ENCODE data around the gene SLC35B2.
A peak's percentile ranks its signal among the peaks of the same experiment; 100 is the strongest.

SLC35B2 gene

DNA sequence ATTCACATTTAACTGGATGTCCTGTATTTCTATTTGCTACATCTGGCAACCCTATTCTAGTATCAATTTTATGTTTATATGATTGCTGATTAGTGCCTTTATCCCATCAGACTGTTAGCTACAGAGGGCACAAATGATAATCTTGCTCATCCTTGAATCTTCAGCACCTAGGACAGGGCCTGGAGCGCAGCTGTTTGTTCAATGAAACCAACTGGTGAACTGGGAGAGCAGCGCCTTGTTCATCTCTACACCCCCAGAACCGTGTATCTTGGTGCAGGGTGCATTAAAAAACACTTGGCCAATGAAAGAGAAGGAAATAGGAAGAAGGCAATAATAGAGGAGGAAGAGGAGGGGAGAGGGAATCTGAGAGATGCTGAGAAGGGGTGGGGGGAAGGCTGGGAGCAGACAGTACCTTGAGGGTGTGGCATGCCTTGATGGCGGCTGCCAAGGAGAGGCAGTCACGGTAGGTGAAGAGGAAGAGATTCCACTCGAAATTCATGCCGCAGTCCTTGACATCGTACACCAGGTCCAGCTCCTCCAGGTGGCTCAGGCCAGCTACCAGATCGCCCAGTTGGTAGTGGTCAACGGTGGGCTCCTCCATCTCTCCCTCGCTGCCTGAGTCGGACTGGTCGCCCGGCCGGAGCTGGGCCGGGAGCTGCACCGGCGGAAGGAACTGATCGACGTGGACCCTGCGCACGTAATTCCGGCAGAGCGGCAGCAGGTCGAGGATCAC is 28.4 kb upstream of the SLC35B2 start:
- no peak for DNase-seq

GRCh38 chr6:44284867-44285266 is 27.5 kb upstream of the SLC35B2 start:
- DNase-seq, result no peak

DNA sequence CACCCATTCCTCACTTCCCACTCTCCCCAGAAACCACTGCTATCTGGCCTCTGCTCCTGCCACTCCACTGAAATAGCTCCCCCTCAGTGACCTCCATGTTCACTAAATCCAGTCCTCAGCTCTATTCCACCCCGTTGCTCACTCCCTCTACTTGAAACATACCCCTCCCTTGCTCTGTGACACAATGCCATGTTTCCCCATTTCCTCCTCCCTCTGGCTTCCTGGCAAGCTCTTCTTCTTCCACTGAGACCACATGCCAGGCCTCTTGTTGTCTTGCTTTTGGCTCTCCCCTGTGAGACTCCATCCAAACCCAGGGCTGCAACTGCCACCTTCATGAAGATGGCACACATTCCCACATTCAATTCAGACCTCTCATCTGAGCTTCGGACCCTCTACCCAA is 26.8 kb upstream of the SLC35B2 start:
- DNase-seq, result no peak

DNA sequence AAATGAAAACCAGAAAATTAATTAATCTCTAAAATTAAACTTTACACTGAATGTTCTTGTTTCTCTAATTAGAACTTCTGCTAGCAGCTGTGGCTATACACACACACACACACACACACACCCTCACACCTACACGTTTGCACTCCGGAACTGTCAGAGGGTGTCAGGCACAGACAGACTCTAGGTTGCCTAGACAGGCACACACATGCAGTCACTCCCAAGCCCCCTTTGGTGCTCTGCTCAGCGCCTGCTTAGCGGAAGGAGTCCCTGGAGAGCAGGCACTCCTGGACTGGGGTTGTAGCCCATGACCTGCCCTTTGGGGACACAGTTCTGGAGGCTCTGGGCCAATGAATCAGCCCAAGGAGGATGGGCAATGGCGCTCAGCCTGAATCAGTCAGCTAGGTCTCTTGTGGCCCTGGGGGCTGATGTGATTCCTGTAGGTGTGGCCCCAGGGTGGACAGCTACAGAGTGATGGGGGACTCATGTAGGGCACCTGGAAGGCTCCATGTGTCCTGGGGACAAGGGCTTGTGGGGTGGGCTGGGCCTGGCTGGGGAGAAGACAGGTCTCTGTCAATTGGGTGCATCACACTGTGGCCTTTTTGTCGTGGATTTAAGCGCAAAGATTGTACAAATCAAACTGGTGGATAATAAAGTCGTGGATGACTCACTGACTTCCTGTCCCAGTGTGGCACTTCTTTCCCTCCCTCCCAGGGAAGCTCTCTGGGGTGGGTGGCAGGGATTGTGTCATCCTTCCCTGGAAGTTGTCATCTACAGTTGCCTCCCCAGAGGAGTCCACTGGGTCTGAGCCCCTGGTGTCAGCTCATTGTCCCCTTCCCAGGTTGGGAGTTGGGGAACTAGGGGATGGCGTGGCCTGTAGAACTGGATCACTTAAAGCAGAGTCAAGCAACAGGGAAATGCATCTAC is 21.7 kb upstream of the SLC35B2 start:
- DNase-seq, result no peak

DNA sequence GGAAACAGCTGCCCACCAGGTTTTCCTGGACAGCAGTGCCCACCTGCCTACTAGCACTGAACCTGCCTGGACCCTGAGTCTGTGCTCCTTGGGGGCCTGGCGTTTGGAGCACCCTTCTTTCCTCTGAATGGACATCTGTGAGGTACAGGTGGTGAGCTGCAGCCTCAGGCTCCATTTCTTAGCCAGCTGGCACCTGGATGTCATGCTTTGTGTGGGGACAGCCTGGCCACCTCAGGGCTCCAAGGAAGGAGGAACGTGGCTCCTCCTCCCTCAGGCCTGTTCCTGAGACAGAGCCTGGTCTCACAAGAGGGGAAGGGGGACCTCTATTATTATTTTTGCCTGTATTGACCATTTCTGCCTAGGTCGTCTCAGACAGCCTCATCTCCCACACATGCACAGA is 21.0 kb upstream of the SLC35B2 start:
- no peak for DNase-seq

GRCh38 chr6:44277763-44278162 is 20.4 kb upstream of the SLC35B2 start:
- DNase-seq, result no peak

DNA sequence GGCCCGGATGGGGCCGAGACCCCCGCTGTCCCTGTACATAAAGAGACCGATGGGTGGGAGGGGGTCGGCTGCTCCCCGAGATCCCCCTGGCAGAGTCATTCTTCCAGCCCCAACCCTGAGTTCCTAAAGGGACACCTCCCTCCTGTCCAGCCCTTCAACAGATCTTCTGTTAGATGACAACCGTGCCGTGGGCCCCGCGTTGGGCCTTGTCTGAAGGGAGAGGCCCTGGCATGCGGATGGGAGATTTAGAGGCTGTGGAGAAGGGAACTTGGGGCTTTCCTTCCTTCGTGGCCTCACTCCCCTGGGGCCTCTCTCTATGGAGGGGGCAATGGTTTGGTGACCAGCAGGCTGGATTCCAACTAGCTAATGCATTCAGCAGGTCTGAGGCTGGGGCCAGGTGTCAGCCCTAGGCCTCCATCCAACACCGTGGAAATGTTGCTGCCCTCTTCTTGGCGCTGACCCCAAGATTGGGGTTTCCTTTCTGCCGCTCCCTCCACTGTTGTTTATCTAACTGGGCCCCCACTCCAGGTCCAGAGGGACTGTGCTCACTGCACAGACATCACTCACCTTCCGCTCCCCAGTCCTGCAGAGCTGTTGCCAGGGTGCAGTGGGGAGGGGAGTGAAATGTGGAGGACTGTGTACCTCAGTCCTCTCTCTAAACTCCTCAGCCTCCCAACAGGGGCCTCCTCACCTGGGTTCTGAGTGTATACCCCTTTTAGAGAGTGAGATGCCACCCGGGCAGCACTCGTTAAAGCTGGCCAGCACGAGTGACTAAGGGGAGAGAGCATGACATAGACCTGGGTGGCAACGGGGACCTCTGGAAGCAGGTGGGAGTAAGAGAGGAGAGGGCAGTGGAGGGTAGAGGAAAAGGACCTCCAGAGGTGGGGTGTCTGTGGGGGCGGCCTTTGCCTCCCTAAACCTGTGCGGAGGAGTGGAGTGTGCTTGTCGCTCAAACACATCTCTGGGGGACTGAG is 19.6 kb upstream of the SLC35B2 start:
- no peak for DNase-seq

- peak; percentile 67 for DNase-seq
Measured at GRCh38 chr6:44275749-44276648, 18.7 kb upstream of the SLC35B2 start.

DNA sequence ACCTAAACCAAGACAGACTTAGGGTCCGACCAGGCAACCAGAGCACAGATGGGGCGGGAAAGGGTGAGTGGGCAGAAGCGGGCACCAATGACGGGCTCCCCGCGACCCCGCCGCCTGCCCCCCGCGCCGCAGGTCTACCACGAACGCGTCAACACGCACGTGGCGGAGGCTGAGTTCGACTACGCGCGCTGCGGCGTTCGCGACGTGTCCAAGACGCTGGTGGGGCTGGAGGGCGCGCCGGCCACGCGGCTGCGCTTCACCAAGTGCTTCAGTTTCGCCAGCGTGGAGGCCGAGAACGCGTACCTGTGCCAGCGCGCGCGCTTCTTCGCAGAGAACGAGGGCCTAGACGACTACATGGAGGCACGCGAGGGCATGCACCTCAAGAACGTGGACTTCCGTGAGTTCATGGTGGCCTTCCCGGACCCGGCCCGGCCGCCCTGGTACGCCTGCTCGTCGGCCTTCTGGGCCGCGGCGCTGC is 18.0 kb upstream of the SLC35B2 start:
- DNase-seq, result peak; percentile 58

DNA sequence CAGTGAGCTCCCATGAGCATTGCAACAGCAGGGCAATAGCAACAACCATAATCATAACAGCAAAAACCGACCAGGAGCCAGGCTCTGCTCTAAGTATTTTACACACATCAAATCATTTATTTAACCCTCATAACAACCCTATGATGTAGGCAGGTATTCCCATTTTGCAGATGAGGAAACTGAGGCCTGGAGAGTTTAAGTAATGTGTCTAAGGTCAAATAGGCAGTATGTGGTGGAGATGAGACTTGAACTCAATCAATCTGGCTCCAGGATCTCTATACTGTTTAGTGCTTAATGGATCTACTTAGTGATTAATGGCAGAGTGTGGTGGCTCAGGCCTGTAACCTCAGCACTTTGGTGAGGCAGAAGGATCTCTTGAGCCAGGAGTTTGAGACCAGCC is 16.3 kb upstream of the SLC35B2 start:
- no peak for DNase-seq

DNA sequence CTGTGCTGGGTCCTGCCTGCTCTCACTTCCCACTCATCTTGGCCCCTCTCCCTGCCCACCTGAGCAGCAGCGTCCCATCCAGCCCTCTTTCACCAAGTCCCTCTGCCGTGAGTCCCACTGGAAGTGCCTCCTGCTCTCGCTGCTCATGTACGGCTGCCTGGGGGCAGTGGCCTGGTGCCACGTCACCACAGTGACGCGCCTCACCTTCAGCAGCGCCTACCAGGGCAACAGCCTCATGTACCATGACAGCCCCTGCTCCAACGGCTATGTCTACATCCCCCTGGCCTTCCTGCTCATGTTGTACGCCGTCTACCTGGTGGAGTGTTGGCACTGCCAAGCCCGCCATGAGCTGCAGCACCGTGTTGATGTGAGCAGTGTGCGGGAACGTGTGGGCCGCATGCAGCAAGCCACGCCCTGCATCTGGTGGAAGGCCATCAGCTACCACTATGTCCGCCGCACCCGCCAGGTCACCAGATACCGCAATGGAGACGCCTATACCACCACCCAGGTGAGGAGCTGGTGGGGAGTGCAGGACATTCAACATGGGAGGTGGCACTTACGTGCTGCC is 15.8 kb upstream of the SLC35B2 start:
- DNase-seq, result no peak

GRCh38 chr6:44272529-44272928 is 15.2 kb upstream of the SLC35B2 start:
- DNase-seq, result no peak

GRCh38 chr6:44271914-44272313 is 14.6 kb upstream of the SLC35B2 start:
- no peak for DNase-seq

DNA sequence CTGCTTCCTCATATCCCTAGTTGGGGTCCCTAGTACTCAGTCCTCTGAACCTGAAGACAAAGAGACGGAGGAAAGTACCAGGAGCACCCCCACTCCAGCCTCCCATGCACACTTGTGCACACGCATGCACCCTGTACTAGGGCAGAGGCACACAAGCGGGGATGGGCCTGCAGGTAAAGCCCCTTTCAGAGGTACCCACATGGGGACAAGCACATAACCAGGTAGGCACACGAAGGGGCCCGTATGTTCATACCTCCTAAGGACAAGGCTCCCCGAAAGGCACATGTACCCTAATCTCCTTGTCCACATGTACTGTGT is 14.0 kb upstream of the SLC35B2 start:
- DNase-seq, result no peak

DNA sequence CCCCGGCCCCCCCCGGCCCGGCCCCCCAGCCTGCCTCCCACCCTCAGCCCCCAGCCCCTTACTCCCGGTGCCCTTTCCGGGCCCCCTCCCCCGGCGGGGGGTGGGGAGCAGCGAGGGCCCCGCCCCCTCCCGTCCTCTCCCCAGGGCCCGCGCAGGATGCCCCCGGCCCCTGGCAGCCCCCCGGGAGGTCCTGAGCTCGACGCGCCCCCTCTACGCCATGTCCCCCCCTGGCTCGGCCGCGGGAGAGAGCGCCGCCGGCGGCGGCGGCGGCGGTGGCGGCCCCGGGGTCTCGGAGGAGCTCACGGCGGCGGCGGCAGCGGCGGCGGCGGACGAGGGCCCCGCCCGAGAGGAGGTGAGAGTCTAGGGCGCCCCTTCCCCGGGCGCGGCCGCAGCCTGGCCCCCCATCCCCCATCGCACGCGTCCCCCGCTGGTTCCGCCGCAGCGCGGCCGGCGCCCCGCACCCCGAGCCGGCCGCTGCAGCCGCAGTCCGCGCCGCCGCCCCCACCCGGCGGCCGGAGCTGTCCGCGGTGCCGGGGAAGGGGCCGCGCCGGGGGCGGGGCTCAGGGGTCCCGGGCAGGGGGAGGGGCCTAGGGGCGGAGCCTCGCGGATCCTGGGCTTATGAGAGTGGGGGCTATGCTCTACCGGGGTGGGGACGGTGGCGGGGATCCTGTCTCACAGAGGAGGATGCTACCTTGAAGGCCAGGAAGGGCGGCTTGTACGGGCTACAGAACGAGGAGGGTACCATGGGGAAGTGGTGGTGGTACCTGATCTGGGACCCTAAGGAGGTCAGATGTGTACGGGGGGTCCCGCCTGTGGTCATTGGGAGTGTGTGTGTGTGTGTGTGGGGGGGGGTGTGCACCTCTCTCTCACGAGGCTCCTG is 13.4 kb upstream of the SLC35B2 start:
- no peak for DNase-seq

GRCh38 chr6:44269921-44270525 is 12.7 kb upstream of the SLC35B2 start, which contains the start of gene TMEM151B:
TSS of gene TMEM151B (plus strand) at chr6:44270450. CDS start at chr6:44270743, 293 bp downstream.
- peak; percentile 60 for DNase-seq

DNA sequence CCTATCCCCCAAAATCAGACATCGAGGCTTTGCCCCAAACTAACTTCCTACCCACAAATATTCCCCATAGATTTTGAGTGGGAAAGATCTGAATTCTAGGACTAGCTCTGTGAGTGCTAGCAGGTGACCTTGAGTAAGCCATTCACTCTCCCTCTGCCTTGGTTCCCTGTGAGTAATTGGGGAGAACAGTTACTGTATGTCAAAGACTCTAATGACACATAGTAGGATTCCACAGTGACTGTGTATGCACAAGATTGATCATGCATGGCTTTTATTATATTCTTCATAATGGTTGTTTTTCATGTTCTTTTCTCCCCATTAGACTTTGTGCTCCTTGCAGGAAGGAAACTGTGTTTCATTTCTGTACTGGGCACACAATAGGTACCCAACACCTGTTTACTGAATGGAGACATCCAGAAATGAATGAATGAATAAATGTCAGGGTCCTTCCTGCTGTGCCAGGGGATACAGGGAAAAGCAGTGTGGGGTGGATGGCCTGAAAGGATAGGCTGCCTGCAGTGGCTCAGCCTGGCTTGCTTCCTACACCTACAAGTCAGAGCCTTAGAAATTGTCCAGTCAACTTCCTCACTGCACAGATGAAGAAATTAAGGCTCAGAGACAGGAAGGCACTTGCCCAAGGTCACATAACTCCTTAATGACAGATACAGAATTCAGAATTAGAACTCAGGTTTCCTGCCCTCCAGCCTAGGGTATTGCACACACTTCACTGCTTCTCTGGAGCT is 12.0 kb upstream of the SLC35B2 start:
- DNase-seq, result no peak

GRCh38 chr6:44268095-44268628 is 10.8 kb upstream of the SLC35B2 start:
- peak; percentile 85 for DNase-seq

DNA sequence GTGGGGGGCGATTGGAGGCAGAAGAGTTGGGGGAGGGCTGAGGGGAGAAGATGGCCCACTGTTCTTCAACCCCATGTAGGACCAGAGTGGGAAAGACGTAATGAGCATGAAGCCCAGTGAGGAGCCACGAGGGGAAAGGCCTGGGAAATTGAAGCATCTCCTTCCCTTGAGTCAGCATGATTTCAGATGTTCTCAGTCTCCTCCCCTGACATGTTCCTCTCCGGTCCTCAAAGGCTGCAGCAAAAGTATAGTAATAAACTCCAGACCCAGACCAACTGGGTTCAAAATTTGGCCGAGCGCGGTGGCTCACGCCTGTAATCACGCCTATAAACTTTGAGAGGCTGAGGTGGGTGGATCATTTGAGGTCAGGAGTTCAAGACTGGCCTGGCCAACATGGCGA is 9.9 kb upstream of the SLC35B2 start:
- no peak for DNase-seq

Measured in activated CD8-positive, alpha-beta memory T cell treated with anti-CD3 and anti-CD28 coated beads for 24 hours (primary cell).